K562 (cell line): Measurements from ENCODE around the gene GHR. TPM values are rescaled to one million over a fixed set of nuclear protein-coding genes. Genes with fewer than 3 reads are reported as not detected.

ENCODE experiments used
- ATAC-seq: fragments of 200-7000 bp; cut with Tn5 transposase; 3 replicates; pipeline ENCODE4 v1.9.1; 2020; ENCODE audit warnings: moderate library complexity
- BruUV-seq: library from RNA; stranded (reverse); fragments of 400-500 nt; replicated peaks from 2 replicates; lab custom pipeline; 2021; lab: Mats Ljungman, UMichigan
- CTCF ChIA-PET: fragments of 300-600 bp; formaldehyde crosslinking; extraction: SDS; loops from one replicate; lab custom pipeline; 2021; ENCODE audit warnings: low intra/inter-chr PET ratio; lab: Yijun Ruan, JAX
- POLR2A ChIA-PET: fragments of 300-600, 350-650 bp; sonication (Branson Sonifier 250); formaldehyde crosslinking; extraction: SDS; loops from one replicate; lab custom pipeline; 2021; ENCODE audit warnings: antibody characterized with exemption, inconsistent platforms; lab: Yijun Ruan, JAX
- DNase-seq, 4 experiments: peaks; one replicate each; pipeline versions ENCODE4 v3.0.0 to v3.0.0-alpha.2; 2011 to 2018; ENCODE audit warnings: low spot score in 3 of 4, mixed read lengths in 3 of 4; ENCODE audit errors: extremely low read depth in 1 of 4
- FAIRE-seq: peaks from 2 replicates; lab custom pipeline; 2011; peaks lifted over from hg19 to GRCh38; lab: Jason Lieb, UNC
- H2AFZ ChIP-seq: 2 replicates; pipeline ENCODE4 v1.6.0; 2011; ENCODE audit warnings: low read depth, low read length, control low read depth, inconsistent platforms
- H3K27ac ChIP-seq: fragments of 200-600 bp; 3 replicates; pipeline ENCODE4 v1.8.0; 2011; ENCODE audit warnings: low read depth, mild to moderate bottlenecking, control low read depth, inconsistent platforms, low read length, moderate library complexity, mixed read lengths; ENCODE audit errors: extremely low read depth
- H3K27me3 ChIP-seq, 2 experiments: fragments of 300-600 bp in 1 of 2; 2 replicates in 1 of 2; 3 replicates in 1 of 2; pipeline versions ENCODE4 v1.6.0 to v1.8.0; 2011; ENCODE audit warnings: inconsistent platforms in 2 of 2, low read length in 2 of 2, mild to moderate bottlenecking in 1 of 2, mixed read lengths in 1 of 2, moderate library complexity in 1 of 2; ENCODE audit not compliant: control insufficient read depth in 2 of 2, insufficient read depth in 2 of 2
- H3K36me3 ChIP-seq: fragments of 300-600 bp; 3 replicates; pipeline ENCODE4 v1.8.0; 2011; ENCODE audit warnings: mild to moderate bottlenecking, low read length, inconsistent platforms; ENCODE audit not compliant: control insufficient read depth, insufficient read depth
- H3K4me1 ChIP-seq, 2 experiments: fragments of 200-600 bp in 1 of 2; replicated peaks in 1 of 2; 2 replicates in 1 of 2; 3 replicates in 1 of 2; pipeline versions ENCODE4 v1.5.1 to v1.8.0; 2011; ENCODE audit warnings: inconsistent platforms in 2 of 2, low read length in 2 of 2, mild to moderate bottlenecking in 1 of 2, mixed read lengths in 1 of 2, moderate library complexity in 1 of 2; ENCODE audit not compliant: control insufficient read depth in 2 of 2, insufficient read depth in 2 of 2
- H3K4me2 ChIP-seq: 2 replicates; pipeline ENCODE4 v1.6.1; 2011; ENCODE audit warnings: low read length, control low read depth, inconsistent platforms, mixed read lengths; ENCODE audit not compliant: insufficient read depth
- H3K4me3 ChIP-seq: fragments of 200-600 bp; sonication (generic), shearing (Covaris generic); 2 replicates; pipeline ENCODE4 v1.5.1; 2016; ENCODE audit warnings: control low read depth, inconsistent platforms
- H3K79me2 ChIP-seq: fragments of 200-600 bp; 3 replicates; pipeline ENCODE4 v1.8.0; 2011; ENCODE audit warnings: low read length, inconsistent platforms; ENCODE audit not compliant: control insufficient read depth, insufficient read depth
- H3K9ac ChIP-seq, 2 experiments: 2 replicates each; pipeline versions ENCODE4 v1.6.0 to v1.6.1; 2011; ENCODE audit warnings: low read depth in 2 of 2, low read length in 2 of 2, control low read depth in 1 of 2, inconsistent platforms in 1 of 2, mild to moderate bottlenecking in 1 of 2, mixed read lengths in 1 of 2; ENCODE audit not compliant: insufficient read depth in 1 of 2
- H3K9me1 ChIP-seq: one replicate; pipeline ENCODE4 v1.6.0; 2011; ENCODE audit warnings: inconsistent platforms, mild to moderate bottlenecking, low read length, moderate library complexity; ENCODE audit not compliant: control insufficient read depth, insufficient read depth
- H3K9me3 ChIP-seq: replicated peaks from 2 replicates; pipeline ENCODE4 v1.5.1; 2011; ENCODE audit warnings: low read depth, low read length, inconsistent platforms; ENCODE audit not compliant: control insufficient read depth, insufficient read depth
- H4K20me1 ChIP-seq: replicated peaks from 2 replicates; pipeline ENCODE4 v1.6.1; 2011; ENCODE audit warnings: low read length, inconsistent platforms, mixed read lengths; ENCODE audit not compliant: control insufficient read depth, insufficient read depth
- CBFA2T3 ChIP-seq: fragments of 450-650 bp; IDR thresholded peaks from 2 replicates; pipeline ENCODE4 v1.6.1; 2017
- CBX3 ChIP-seq, 2 experiments: IDR thresholded peaks; 1 replicate in 1 of 2; 2 replicates in 1 of 2; pipeline ENCODE4 v1.6.1; 2012; ENCODE audit warnings: inconsistent platforms in 2 of 2, low read length in 2 of 2, borderline replicate concordance in 1 of 2, control low read depth in 1 of 2
- CHCHD3 ChIP-seq: fragments of 250-450 bp; sonication (Bioruptor Pico); IDR thresholded peaks from 2 replicates; pipeline ENCODE4 v2.1.2; 2022; ENCODE audit warnings: mild to moderate bottlenecking
- CHD4 ChIP-seq: fragments of 200-600 bp; sonication (generic); IDR thresholded peaks from 3 replicates; pipeline ENCODE4 v1.6.1; 2012; ENCODE audit warnings: low read depth, mild to moderate bottlenecking, mixed read lengths, low read length, inconsistent platforms; ENCODE audit not compliant: insufficient read depth, insufficient replicate concordance, poor library complexity, severe bottlenecking
- FOXJ3 ChIP-seq: sonication (generic); formaldehyde crosslinking; IDR thresholded peaks from 2 replicates; pipeline ENCODE4 v1.4.0; 2020; ENCODE audit warnings: mild to moderate bottlenecking, missing genetic modification reagents
- NCOR1 ChIP-seq: fragments of 450-650 bp; IDR thresholded peaks from 2 replicates; pipeline ENCODE4 v1.6.1; 2016; ENCODE audit warnings: mild to moderate bottlenecking, moderate library complexity
- SMARCE1 ChIP-seq: fragments of 450-650 bp; IDR thresholded peaks from 2 replicates; pipeline ENCODE4 v1.7.1; 2016; ENCODE audit warnings: mild to moderate bottlenecking
- ZNF232 ChIP-seq: sonication (generic); formaldehyde crosslinking; IDR thresholded peaks from 2 replicates; pipeline ENCODE4 v1.8.0; 2022; ENCODE audit warnings: mild to moderate bottlenecking, missing genetic modification reagents
- ZNF518B ChIP-seq: fragments of 250-450 bp; sonication (Bioruptor Pico); IDR thresholded peaks from 2 replicates; pipeline ENCODE4 v1.5.0; 2021; ENCODE audit warnings: mild to moderate bottlenecking, moderate library complexity
- ZNF699 ChIP-seq: fragments of 250-450 bp; sonication (Bioruptor Pico); IDR thresholded peaks from 2 replicates; pipeline ENCODE4 v1.8.0; 2021; ENCODE audit warnings: mild to moderate bottlenecking, moderate library complexity; ENCODE audit not compliant: insufficient replicate concordance
- WGBS: fragments of 100-300 bp; shearing (Covaris generic); methylation state at CpG from one replicate; pipeline ENCODE4 v1.1.6; 2016; ENCODE audit warnings: low coverage, mixed read lengths; ENCODE audit not compliant: insufficient coverage; ENCODE audit errors: missing lambda C conversion rate; 5-methylcytosine and 5-hydroxymethylcytosine counted together
- in situ Hi-C: fragments of 300-500 bp; cut with MboI; formaldehyde crosslinking; loops from 4 replicates; pipeline ENCODE4 v1.15.0; 2018; ENCODE audit warnings: inconsistent platforms, mixed read lengths
- intact Hi-C: fragments of 100-400 bp; cut with micrococcal nuclease; formaldehyde crosslinking; loops from 2 replicates; pipeline ENCODE4 v1.14.2; 2022
- polyA plus RNA-seq, 8 experiments: library from polyadenylated mRNA; depleted of rRNA in 4 of 8; stranded (reverse) in 5 of 8; unstranded in 3 of 8; fragments of >200 nt; fragmentation: Nextera tagmentation in 2 of 8; fragmentation: Illumina TruSeq in 1 of 8; extraction: Ambion mirVana in 2 of 8; extraction: Trizol in 1 of 8; gene quantifications; 2 replicates each; pipeline versions ENCODE4 v1.2.1 to v1.2.3, GENCODE V29; 2011 to 2014; ENCODE audit warnings: inconsistent platforms in 1 of 8, missing spikeins in 1 of 8
- total RNA-seq, 7 experiments: library from RNA; depleted of rRNA in 6 of 7; stranded (reverse); fragments of >200 nt in 6 of 7; fragmentation: Illumina TruSeq in 2 of 7; extraction: Trizol in 2 of 7; gene quantifications; 2 replicates each; pipeline versions ENCODE4 v1.2.1 to v1.2.3, GENCODE V29; 2011 to 2021; ENCODE audit warnings: low replicate concordance in 1 of 7

Gene GHR
- total and polyA plus RNA-seq, 9 of the 15 experiments (the other 6 are each of a cell fraction or from before 2014, with no cell fraction given) = 0.01 to 0.13 (median 0.07) TPM; not detected in 5

GRCh38 chr5:42494414-42494813 is 71.2 kb downstream of the GHR start (continued):
- no peak for TF ChIP-seq ZNF699 (CRISPR knock-in tag)
- TF ChIP-seq, all 486 proteins: peak for 0

GRCh38 chr5:42495914-42496313 is 72.7 kb downstream of the GHR start:
- TF ChIP-seq ZNF232 (CRISPR knock-in tag) (no peak), FOXJ3 (CRISPR knock-in tag) (no peak), ZNF518B (CRISPR knock-in tag) (no peak), CHD4 (no peak), SMARCE1 (no peak), NCOR1 (no peak), CHCHD3 (CRISPR knock-in tag) (no peak), CBFA2T3 (no peak), CBX3 (IDR thresholded peaks at IDR 0.05; ENCODE audit: borderline replicate concordance in 1 of 2, low read length in 2 of 2) (no peak)
- TF ChIP-seq, all 486 proteins: peak for 0
- H3K9me1 ChIP-seq = no peaks in the 10 kb centered on the region
- ChIA-PET POLR2A (no interaction called here), CTCF (no interaction called here)
- BruUV-seq = no TSS peak
- no peak for ATAC-seq
- H3K9ac ChIP-seq = no peak overlapping the region
- no peak for DNase-seq
- H4K20me1 ChIP-seq = no peaks in the 10 kb centered on the region
- no peaks in the 10 kb centered on the region for H3K36me3 ChIP-seq
- no peaks in the 10 kb centered on the region for H3K4me1 ChIP-seq
- FAIRE-seq = no peak
- WGBS = 0% methylated on average over 2 of the region's 2 CpGs
- H3K27me3 ChIP-seq = no peaks in the 10 kb centered on the region
- no peak overlapping the region for H3K4me2 ChIP-seq
- no peak overlapping the region for H2AFZ ChIP-seq
- no peak overlapping the region for H3K27ac ChIP-seq
- H3K79me2 ChIP-seq = no peaks in the 10 kb centered on the region
- H3K9me3 ChIP-seq = no peaks in the 10 kb centered on the region
- in situ Hi-C loops (no loop called here), intact Hi-C loops (no loop called here)
- H3K4me3 ChIP-seq = no peak overlapping the region
